DMS 273 (cell line): ENCODE results near the gene CACNA2D2.
A peak's percentile ranks its signal among the peaks of the same experiment; 100 is the strongest.

Experiments used
- DNase-seq: peaks from one replicate; lab custom pipeline; 2025; ENCODE audit not compliant: unreplicated experiment; lab: John Stamatoyannopoulos, UW

CACNA2D2 gene

DNA sequence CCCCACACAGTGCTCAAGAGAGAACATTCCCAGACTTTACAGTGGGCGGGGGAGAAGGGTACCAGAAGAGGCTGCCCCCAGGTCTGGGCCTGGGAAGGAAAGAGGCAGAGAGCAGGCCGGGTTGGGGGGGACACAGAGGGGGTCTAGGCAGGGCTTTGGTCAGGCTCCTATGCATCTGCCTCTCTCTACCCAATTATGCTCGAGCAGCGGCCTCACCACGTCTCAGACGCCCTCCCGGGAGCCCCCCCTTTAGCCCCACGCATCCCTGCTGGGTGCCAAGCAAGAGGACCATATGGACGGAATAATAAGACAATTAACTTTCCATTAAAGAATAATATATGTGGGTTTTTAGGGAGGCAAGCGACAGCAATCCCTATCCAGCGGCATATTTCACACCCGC lies 32.8 kb downstream of the CACNA2D2 start:
- DNase-seq: peak; percentile 83

DNA sequence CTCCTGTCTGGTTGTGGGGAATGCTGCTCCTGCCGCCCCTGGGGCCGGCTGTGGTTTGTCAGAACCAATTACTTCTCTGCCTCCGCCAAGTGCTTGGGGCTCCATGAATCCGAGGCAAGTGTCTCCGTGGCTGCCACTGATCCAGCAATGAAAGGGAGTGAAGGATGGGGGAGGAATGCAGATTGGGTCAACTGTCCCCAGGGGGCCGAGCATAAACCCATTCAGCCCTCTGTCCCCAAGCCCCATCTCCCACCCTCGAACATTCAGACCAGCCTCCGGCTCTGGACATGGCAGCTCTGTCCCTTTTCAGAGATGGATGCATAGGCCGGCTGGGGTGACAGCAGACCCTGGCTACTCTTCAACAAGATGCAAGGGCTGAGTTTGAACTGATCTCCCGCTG lies 35.5 kb downstream of the CACNA2D2 start:
- DNase-seq: no peak

DNA sequence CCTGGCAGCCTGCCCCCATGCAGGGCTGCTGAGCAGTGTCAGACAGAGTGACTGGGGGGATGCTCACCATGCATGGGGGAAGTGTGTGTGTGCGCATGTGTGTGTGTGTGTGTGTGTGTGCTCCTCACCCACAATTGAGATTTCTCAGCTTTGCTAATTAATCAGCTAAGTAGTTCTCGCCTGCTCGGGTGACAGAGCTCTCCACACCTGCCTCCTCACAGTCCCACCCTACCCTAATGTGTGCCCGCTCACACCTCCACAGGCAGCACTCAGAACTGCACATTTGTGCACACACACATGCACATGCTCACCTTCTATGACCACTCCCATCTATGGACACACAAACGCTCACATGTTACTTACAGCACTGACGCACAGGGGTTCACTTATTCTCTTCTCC lies 37.3 kb downstream of the CACNA2D2 start:
- peak; percentile 18 for DNase-seq

DNA sequence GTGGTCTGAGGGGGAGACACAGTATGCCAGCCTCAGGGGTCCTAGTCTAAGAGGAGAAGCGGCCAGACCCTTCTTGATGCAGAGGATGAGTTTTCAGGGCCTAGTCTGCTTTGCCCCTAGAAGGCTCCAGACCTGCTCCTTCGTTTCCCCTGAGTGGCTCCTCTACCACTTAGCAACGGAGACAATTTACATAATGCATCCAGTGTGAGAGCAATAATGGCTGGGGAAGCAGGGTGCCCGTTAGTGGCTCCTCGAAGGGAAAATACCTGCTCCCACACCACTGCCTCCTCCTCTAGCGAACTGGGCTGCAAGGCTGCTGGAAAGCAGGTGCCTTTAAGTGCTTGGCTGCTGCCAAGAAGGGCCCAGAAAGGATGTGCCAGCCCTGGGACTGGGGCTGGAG lies 38.9 kb downstream of the CACNA2D2 start:
- DNase-seq: no peak

DNA sequence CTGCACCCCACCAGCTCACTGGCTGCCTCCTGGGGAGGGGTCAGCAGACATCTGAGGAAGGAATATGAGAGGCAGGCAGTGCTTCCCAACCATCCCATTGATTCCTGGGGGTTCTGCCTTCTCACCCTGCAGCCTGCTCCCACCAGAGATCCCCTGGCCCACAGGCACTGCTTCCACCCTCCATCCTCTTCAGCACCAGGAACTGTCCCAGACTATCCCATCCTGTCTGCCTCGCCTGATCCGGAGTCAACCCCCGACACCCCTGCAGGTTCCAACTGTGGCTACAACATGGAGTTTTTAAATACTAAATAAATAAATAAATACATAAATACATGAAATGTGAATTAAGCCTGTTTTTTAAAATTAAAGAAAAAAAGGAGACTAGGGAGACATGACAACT lies 43.6 kb downstream of the CACNA2D2 start:
- no peak for DNase-seq

DNA sequence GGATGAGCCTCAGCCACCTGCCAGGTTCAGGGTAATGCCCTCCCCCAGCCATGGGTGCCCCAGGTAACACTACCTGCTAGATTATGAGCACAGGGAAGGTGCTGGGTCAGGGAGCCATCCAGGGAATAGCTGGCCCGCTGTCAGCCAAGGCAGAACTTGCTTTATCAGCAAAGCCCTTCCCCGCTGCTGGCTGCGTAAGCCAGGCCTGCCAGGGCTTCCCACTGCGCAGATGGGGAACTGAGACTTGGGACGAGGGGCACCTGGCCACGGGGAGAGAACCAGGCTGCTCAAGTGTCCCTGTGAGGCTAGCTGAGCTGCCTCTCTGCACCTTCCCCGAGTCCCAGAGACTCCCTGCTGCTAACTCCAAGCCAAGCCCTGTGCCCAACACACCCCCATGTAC lies 45.4 kb downstream of the CACNA2D2 start:
- DNase-seq: no peak

DNA sequence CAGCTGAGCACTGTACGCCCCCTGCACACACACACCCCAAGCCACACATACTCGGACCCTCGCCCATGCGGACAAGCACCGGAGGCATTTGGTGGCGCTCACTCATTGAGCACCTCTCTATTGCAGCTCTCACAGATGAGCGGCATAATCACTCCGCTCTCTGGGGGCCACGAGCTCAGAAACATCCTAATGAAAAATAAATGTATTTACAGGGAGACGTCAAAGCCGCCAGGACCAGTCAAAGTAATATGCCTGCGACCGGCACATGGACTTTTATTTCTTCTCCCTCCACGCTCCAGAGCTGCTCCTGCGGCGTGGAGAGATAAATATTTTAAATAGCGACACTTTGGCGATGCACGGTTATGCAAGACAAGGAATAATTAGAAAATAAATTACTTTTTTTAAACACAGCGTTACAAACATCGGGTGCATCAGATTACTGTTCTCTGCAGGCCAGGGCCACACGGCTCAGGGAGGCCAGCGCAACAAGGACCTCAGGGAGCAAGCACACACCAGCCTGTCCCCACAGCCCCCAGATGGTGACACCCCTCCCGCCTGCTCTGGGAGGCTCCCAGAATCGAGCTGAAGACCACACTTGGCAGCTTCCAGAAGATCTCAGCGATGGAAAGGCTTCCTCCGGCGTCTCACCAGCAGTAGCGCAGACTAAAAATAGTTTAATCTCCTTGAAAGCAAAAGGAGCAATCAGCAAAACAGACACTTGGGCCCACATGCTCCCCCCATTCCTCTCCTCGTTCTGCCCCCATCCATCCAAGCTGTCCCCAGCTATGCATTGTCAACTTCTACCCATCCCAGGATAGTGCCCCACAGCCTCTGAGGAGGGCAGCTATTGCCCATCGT lies 48.0 kb downstream of the CACNA2D2 start:
- no peak for DNase-seq

DNA sequence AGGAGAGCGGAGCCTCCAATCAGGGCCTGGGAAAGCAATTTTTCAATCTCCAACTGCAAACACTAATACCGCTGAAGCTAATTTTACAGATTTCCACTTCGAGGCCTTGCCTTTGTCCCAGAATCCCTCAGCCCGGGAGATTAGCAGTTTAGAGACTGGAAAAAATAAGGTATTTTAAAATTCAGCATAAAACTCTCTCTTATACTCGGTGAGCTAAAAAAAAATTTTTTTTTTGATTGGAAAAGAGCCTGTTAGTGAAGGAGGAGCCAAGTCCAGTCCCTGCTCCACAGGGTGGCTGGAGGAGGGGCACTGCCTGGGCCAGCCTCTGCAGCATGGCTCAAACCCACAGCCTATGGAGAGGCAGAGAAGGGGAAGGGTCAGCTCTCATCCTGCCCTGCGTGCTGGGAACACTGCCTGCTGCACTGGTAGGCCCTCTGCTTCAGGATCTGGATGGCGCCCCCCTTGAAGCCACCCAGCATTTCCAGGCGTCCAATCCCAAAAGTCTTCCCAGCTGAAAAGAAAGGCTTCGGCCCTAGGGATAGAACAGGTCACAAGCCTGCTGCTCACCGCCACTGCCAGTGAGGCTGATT lies 48.9 kb downstream of the CACNA2D2 start:
- no peak for DNase-seq

DNA sequence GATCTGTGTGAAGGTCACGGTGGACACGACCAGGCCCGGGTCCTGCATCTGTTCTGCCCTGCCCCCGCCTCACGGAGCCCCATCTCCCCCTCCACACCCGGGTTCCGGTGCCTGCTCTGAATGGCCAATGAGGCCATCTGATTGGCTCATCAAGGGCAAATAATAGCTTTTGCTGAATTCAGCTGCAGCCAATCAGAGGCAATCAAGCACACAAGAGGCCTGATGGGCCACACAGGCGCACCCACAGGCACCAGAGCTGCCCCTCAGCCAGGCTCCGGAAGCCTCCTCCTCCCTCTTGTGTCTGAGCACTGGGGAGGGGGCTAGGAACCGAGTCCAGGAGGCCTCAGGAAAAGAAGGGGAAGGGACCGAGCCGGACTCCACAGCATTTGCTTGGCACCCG lies 49.5 kb downstream of the CACNA2D2 start:
- no peak for DNase-seq

DNA sequence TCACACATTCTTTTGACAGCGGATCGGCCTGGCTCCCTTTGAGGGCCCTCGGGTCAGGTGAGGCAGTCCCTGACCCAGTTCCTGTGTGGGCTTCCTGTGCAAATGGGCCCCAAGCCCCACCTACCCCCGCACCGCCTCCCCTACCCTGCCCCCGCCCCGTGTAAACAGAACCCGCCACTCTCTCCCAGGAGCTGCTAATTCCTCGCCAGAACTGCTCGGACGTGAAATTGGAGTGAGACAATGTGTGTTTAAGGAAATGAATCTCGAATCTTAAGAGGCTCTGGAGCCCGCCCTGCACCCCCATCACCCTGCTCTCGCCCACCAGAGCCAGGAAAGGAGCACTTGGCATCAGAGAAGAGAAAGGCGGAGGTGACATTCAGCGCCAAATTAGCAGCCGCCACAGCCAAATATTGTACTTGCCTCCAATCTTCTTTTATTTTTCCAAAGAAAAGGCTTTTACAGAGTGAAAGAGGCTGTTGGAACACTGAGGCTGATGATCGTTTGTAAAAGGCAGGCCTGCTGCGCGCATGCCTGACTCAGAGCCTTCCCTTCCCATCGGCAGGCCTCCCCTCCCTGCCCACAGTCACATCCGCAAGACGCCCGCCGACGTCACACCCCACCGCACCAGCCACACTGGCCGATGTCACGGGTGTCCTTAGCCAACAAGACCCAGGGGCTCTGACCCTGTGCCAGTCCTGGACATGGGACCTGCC lies 53.1 kb downstream of the CACNA2D2 start:
- no peak for DNase-seq

DNA sequence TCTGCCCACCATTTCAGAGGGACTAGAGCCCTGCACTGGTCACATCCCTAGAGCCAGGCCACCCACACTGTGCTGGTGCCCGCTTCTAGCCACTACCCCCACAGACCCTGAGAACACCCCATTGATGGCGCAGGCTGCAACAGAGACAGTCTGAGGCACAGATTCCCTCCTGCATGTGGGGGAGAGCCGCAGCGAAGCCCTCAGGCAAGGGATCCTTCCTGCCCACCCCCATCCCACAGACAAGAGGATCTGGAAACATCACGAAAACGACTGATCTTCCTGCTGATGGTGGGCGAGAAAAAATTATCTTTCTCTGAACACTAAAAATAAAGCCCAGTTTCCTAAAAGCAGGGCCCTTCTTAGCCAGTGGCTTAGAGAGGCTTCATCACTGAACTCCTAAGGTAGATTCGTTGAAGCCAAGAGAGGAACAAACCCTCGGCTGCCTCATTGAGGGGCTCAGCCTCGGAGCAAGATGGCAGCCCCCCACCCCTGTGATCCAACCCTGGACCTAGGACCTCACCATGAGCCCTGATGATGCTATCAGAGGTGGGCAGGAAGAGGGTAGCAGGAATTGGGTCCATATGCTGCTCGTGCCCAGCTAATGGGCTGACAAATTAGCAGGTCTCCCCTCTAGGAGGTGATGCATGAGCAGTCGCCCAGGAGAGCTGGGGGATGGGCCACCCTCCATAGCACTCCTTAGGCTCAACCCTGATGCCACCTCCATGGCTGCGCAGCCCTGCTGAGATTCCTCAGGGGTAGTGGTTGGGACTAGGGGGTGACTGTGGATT lies 54.5 kb downstream of the CACNA2D2 start:
- DNase-seq: no peak

DNA sequence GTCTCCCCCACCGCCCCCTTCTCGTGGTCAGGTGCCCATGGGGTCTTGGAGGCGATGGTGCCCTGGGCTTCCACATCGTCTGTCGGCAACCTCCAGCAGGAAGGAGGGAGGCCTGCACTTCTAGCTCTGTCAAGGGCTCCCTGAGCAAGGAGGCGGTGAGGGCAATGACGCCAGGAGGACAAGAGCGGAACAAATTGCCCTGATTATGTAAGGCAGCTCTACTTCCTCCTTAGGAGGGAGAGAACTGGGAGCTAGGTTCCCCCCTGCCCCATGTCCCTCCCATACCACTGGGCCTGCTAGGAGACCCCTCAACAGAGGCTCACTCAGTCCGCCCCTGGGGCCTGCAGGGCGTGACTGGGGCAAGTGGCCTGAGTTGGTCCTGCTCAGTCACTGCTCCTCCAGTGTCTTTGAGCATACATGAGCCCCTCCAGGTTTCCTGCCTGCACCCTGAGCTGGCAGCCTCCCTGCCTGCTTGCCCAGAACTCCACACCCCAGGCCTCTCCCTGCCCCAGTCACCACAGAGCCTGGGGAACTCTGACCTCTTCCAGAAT lies 56.1 kb downstream of the CACNA2D2 start:
- DNase-seq: no peak

DNA sequence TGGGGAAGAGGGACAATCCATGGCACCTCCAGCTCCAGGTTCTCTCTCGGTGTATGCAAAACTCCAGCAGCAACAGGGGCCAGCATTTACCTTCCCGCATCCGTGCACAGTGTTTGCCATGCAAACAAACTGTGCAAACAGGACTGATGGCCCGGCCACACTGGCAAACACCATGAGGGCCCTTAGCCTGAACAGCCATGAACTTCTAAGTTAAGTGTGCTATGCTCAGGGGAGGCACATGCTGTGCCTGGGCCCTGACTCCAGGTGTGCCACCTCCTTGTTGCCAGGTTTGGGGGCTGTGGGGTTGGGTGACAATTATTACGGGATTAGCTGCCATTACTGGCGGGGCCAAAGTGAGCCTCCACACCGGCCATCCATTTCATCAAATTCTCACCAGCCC lies 57.5 kb downstream of the CACNA2D2 start:
- DNase-seq: no peak

DNA sequence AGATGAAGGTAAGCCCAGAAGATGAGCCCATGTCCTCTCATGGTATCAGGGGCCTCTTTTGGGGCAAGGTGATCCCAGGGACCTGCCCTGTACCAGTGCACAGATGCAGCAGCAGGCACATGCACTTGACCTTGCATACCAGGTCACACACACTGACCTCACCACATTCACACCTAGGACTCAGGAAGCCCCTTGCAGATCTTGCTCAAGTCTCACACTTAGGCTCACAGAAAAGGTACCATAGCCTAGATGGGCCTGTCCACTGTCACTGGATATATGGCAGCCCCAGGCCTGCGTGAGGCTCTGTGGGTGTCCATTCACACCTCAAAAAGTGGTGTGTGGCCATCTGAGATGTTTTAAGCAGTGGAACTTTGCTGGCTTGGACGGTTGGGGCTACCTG lies 58.7 kb downstream of the CACNA2D2 start:
- no peak for DNase-seq

DNA sequence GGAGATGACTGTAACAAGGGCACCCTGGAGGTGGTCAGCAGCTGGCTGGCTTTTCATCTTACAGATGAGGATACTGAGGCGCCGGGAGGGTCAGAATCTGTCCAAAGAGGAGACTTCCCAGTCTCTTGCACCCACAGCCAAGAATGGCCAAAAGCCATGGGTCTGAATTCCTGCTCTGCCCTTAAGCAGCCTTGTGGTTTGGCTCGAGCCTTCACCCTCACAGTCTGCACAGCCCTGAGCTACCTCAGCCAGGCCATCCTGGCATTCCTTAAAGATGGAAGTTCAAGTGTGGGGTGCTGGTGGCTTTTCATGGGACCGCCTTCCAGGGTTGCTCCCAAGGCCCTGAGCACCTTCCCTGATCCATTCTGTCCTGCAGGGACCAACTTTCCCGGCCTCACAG lies 59.2 kb downstream of the CACNA2D2 start:
- DNase-seq: no peak

DNA sequence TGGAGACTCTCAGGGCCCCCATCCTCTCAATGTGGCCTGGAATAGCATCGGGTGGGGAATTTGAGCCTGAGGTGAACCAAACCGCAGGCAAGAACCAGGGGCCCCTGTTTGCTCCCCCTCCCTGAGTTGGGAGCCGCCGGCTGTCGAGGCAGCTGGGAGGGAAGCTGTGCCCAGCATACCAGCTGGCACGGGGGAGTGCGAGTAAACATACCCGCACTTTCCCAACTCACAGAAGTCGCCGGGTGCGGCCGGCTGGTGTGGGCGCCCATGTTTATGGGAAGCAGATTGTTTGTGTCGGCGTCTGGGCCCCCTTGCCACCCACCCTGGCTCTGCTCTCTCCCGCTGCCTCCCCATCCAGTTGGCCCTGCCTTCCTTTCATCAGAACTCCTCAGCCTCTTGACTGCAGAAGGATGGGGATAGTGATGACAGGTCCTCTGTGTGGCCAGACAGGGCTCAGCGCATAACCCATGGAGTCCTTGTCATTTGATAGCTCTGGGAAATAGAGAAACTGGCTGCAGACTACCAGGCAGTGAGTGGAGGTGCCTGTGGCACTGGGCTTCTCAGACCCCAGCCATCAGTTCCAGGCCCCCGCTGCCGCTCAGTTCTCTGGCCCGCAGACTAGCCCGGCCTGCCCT lies 60.4 kb downstream of the CACNA2D2 start:
- peak; percentile 98 for DNase-seq

DNA sequence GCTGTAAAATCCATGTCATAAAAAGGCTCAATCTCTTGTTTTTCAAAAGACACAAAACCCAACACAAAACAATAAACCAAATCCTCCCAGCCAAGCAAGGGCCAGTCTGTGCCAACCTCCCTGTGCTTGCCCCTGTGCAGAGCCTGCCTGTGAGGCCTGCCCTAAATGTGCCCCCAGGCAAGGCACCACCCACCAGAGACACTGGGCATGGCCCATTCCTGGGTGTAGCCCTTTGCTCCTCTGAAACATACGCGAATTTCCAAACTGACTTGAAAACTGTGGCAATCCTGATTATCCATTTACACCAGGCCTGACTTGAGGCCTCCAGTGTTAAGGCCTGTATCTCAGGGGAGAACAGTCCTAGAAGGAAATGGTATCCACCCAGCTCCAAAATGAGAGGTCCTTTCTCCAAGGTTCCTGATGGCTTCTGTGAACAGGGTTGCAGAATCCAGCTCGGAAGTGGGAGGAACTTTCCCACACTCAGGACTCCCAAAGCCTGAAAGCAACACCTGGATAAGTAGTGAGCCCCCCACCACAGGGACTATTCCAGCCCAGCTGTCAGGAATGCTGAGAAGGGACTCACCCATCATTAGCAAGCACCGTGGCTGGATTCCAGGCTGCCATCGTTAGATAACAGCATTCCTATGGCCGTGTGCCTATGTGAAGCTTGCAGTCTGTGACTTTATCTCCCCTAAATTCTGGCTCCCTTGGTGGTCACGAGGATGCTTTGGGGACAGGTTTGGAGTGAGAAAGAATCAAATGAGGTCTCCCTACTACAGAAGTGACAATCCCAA lies 61.8 kb downstream of the CACNA2D2 start:
- DNase-seq: peak; percentile 65

DNA sequence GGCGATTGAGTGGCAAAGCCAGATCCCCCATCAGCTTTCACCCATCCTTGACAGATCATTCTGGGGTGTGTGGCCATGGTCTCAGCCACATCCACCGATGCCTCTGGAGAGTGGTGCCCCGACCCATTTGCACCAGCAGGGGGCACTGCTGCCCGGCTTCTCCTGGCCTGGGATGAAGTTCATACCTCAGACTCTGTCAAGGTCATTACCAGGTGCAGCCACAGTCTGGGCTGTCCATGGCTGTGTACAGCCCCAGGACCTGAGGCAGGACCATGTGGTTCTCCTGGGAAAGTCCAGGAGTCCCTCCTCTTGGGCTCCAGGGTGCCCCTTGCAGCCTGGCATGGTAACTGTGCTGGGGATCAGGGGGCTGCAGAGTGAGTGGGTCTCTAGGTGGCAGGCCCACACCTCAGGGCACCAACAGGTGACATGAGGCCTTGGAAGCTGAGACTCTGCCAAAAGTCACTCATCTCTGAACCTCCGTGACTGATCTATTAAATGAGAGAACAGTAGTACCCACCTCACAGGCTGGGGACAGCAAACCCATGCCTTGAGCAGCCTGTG lies 67.2 kb downstream of the CACNA2D2 start:
- DNase-seq: peak; percentile 75

DNA sequence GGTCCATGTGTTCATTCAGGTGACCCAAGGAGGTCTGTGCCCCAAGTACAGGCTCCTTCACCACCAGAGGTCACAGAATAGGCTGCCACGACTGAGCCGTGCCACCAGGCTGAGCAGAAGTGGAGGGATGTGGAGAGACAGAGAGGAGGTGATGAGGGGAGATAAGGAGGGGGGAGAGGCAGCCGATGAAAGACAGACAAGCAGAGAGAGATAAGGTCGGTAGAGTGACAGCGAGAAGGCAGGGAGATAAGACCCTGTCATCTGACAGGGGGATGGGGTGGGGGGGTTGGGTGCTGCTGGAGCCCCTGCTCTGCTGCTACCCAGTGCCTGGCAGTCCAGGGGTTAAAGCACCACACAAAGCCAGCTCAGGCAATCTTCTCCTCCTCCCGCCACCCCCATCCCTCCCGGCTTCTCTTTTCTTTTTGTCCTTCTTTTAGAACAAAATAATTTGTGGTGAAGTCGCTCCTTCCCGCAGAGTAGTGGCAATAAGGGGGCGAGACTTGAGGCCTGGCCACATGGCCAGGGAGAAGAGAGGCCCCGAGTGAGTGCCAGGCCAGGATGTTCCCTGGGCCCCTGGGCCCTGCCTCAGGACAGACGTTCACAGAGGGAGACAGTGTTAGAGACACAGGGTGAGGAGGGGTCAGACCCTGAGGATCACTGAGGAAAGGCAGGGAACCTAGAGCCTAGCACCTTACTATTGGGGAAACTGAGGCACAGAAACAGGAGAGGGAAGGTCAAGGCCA lies 67.9 kb downstream of the CACNA2D2 start:
- no peak for DNase-seq
